ENCODE data around the gene ANKRD36C. TPM values are rescaled to one million over a fixed set of nuclear protein-coding genes. Genes with fewer than 3 reads are reported as not detected.
"Not testable (repeated sequence)": the region's sequence is repeated elsewhere in the genome, so short reads cannot be mapped to it uniquely, and the experiment has no call there.

Gene ANKRD36C
- 10 to 100 TPM; 12.0 to 16.4 (median 12.4) TPM for polyA plus RNA-seq (ENCODE audit: insufficient read length in 3 of 3)

DNA sequence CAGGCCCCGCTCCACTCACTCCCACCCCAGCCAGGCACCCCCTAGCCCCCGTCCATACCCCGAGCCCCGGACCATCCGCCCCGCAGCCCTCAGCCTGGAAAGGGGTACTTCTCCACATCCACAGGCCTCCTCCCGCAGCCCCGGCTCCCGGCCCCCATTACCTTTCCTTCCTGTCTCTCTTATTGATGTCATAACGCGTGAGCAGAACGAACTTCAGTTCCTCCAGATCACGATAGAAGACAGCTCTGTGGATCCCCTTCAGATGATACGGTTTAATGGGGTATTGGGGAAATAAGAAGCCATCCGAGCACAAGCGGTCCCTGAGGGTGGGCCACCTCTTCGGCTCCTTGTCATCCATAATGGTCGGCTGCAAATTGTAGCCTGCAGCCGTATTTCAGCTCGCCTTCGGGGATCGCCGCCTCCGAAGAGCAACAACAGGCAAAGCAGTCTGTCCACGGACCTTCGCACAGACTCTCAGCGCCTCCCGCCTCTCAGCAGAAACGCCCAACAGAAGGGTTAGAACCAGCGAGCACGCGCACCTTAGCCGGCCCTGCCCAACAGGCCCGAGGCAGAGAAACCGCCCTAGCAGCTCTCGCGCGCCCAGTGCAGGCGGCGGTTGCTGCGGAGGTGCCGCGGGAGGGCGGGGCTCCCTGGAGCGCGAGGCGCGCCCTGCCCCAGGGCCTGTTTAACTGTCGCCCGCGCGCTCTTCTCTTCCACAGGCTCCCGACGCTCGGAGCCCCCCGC is at the start of gene ANKRD36C:
TSS of gene ANKRD36C (minus strand) at position 474 of the 744 bp plus-strand sequence. CDS start at position 358, 116 bp downstream.
- peak in 1 of 3 donors; percentile 32 for DNase-seq (ENCODE audit: low read depth in 3 of 3, low spot score in 2 of 3)

DNA sequence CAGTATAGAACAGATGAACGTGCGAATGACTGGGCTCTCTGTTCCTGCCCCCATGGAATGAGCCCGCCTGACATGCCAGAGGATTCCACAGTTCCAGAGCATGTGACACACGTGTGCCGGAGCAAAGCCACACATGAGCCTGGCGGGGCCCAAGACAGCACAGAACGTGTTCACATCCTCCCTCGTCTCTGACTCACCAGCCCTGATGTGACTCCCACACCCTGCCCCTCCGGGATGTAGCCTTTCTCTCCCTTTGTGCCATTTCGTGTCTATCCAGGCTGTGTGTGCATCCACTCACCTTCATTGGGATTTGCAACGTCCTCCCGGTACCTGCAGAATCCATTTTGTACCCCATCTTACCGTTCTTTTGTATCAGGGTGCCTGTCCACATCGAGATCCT is 43.9 kb upstream of the ANKRD36C start:
- not testable (repeated sequence) for DNase-seq (ENCODE audit: low read depth in 3 of 3, low spot score in 2 of 3)

GRCh38 chr2:96034792-96035191 is 43.2 kb upstream of the ANKRD36C start, which contains the start of gene GPAT2:
GPAT2 (minus strand) TSS chr2:96034916; CDS start chr2:96032359, 2,557 bp downstream.
- not testable (repeated sequence) for DNase-seq (ENCODE audit: low read depth in 3 of 3, low spot score in 2 of 3)

DNA sequence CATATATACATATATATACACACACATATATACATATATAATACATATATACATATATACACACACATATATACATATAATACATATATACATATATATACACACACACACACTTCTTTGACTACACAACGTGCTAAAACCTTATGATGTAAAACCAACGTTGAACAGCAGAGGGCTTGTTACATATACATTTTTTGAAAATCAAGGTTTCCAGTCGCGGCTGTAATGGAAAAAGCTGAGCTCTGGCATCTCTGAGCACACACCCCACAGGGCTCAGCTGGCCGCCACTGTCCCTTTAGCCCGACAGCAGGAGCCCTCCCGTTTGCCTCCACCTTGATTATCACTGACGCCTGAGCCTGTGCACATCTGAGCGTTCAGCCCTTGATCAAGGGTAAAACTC is 42.4 kb upstream of the ANKRD36C start:
- DNase-seq (ENCODE audit: low read depth in 3 of 3, low spot score in 2 of 3) = not testable (repeated sequence)

- not testable (repeated sequence) for DNase-seq (ENCODE audit: low read depth in 3 of 3, low spot score in 2 of 3)
These were observed 36.2 kb upstream of the ANKRD36C start for GRCh38 chr2:96027725-96028325.

DNA sequence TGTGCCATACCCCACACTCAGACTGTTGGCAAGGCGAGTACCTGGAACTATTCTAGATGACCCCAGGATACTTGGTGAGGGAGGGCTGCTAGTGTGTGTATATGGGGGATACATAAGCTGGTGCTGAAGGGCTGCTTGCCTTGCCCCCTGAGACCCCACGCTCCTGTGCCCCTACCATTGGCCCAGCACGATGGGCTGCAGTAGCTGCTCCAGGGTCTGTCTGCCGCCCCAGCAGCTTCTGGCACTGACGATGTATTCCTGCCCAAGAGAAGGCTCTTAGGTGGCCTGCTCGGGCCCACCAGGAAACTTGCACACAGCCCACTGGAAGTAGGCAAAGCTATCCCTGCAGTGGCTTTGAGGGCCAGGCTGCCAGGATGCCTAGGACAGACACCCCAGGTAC is 34.1 kb upstream of the ANKRD36C start:
- DNase-seq (ENCODE audit: low read depth in 3 of 3, low spot score in 2 of 3) = not testable (repeated sequence)

- no peak for DNase-seq (ENCODE audit: low read depth in 3 of 3, low spot score in 2 of 3)
These were observed 33.5 kb upstream of the ANKRD36C start for GRCh38 chr2:96025194-96025492.

- DNase-seq (ENCODE audit: low read depth in 3 of 3, low spot score in 2 of 3) = no peak
These were observed 32.9 kb upstream of the ANKRD36C start for GRCh38 chr2:96024336-96025193.

- DNase-seq (ENCODE audit: low read depth in 3 of 3, low spot score in 2 of 3) = not testable (repeated sequence)
These were observed 32.1 kb upstream of the ANKRD36C start for GRCh38 chr2:96023701-96024100.

DNA sequence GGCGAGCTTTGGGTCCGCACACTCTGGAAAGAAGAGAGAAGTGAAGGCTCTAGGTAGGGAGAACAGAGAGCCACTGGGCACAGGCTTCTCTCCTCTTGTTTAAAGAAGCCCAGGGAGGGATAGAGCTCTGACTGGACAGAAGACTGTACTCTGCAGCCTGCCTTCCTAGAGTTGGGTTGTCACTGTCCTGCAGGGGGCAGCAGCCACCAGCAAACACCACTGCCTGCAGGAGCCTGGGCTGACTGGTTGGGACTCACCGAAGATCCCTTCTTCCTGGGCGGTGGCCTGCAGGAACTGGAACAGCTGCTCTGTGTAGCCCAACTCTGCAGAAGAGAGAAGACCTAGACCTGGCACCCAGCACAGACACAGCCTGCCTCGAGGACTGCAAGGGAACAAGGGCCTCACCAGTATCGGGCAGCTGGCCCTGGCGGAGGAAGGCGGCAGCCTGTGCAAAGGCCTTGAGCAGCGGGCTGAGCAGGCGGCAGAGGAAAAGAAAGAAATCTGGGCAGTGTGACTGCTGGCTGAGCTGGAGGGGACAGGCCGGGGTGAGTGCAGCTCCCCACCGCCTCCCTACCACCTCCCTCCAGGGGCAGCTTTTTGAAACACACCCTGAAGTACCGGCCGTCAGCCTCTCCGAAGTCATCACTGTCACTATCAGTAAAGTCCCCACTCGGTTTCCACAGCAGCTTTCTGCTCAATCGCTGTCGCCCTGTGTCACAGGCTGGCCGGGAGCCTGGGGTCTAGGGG is 31.2 kb upstream of the ANKRD36C start:
- peak in 2 of 3 donors; percentile 31 to 36 for DNase-seq (ENCODE audit: low read depth in 3 of 3, low spot score in 2 of 3)

DNA sequence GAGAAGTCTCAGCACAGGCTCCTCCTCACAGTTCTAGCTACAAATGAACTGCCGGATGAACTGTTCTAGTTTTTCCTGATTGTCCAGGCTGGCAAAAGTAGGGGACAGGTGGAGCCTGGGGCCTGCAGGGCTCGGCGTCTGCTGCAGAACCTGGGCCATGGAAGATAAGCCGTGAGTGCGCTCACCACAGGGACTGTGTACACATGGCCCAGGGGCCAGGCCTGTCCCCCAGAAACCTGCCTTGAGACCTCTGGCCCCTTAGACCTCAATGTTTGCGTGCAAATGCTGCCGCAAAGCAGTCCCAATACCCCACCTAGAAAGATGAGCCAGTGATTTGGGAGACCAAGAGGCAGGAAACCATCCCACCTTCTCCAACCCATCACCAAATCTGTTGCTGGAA is 30.5 kb upstream of the ANKRD36C start:
- not testable (repeated sequence) for DNase-seq (ENCODE audit: low read depth in 3 of 3, low spot score in 2 of 3)

DNA sequence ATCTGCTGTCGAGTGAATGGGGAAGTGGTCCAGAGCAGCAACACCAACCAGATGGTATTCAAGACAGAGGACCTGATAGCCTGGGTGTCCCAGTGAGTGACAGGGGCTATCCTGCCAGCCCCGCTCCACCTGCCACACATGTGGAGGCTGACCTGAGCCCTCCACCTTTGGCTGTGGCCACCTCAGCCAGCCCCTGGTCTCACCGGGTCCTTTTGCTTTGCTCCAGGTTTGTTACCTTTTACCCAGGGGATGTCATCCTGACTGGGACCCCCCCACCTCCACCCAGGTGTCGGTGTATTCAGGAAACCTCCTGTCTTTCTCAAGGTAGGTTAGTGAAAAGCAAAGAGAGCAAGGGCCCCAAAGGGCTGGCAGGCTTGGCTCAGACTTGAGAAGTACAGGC is 29.5 kb upstream of the ANKRD36C start:
- not testable (repeated sequence) for DNase-seq (ENCODE audit: low read depth in 3 of 3, low spot score in 2 of 3)

- not testable (repeated sequence) for DNase-seq (ENCODE audit: low read depth in 3 of 3, low spot score in 2 of 3)
These were observed 28.4 kb upstream of the ANKRD36C start for GRCh38 chr2:96019909-96020590.

DNA sequence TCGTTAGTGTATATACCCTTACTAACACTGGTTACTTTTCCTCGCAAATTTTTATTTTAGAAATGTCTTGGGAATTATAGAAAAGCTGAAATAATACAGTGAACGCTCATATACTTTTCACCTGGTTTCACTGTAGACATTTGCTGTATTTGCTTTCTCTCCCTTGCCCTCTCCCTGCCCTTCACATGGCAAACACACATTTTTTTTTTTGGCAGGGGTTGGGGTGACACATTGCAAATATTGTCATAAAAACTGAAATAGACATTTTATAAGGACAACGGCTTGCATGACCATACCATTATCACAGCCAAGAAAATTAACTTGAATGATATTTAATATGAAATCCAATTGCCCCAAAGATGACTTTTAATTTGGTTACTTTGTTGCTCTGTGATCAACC is 24.7 kb upstream of the ANKRD36C start:
- DNase-seq (ENCODE audit: low read depth in 3 of 3, low spot score in 2 of 3) = not testable (repeated sequence)

DNA sequence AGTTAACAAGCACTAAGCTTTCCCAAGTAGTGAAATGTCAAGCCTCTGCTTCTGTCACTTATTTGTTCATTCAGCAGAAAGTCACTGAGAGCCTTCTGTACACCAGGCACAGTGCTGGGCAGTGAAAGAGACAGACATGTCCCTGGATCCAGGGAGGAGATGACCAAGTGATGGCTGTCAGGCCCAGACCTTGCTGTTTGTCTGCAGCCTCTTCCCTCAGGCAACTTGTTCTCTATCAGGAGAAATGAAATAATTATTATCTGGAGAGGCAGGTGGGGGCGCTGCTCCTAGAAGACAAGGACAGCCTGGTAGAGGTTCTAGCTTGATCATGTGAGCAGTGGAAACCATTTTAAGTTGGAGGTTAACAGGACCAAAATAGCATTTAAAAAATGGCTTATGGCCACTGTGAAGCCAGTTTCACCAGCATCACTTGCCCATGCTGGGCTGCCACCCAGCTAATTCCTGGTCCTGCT is 21.2 kb upstream of the ANKRD36C start:
- not testable (repeated sequence) for DNase-seq (ENCODE audit: low read depth in 3 of 3, low spot score in 2 of 3)

DNA sequence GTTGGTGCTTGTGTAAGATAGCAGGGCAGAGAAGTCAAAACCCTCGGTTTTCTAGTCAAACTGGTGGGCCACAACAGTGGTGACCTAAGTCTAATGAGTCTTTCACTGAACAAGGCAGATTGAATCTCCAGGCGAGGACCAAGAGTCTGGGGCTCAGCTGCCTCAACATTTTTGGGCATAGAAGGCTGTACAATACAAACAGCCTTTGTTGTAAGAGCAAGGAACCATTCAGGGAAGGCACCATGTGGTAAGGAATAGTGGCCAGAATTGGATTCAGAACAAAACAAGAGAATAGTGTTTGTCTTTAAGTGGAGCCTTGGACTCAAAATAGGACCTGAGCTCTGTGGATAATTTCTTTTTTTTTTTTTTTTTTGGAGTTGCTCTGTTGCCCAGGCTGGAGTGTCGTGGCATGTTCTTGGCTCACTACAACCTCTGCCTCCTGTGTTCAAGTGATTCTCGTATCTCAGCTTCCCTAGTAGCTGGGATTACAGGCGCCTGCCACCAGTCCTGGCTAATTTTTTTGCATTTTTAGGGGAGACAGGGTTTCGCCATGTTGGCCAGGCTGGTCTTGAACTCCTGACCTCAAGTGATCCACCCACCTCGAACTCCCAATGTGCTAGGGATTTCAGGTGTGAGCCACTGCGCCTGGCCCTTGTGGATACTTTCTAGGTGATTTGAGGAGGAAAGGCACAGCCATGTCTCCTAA is 20.6 kb upstream of the ANKRD36C start:
- not testable (repeated sequence) for DNase-seq (ENCODE audit: low read depth in 3 of 3, low spot score in 2 of 3)

- peak in 1 of 3 donors; percentile 7 for DNase-seq (ENCODE audit: low read depth in 3 of 3, low spot score in 2 of 3)
These were observed 19.5 kb upstream of the ANKRD36C start for GRCh38 chr2:96011129-96011455.

GRCh38 chr2:96010320-96011128 is 18.9 kb upstream of the ANKRD36C start:
- peak in 2 of 3 donors; percentile 74 to 84 for DNase-seq (ENCODE audit: low read depth in 3 of 3, low spot score in 2 of 3)
